GM12892 (cell line): ENCODE measurements around the gene TAOK3.
A peak's percentile ranks its signal among the peaks of the same experiment; 100 is the strongest.
"Not testable (repeated sequence)": the region's sequence is repeated elsewhere in the genome, so short reads cannot be mapped to it uniquely, and the experiment has no call there.

Experiments used
- DNase-seq: peaks from one replicate; pipeline ENCODE4 v3.0.0; 2011; ENCODE audit not compliant: insufficient read length
- FAIRE-seq: peaks from 2 replicates; lab custom pipeline; 2011; peaks lifted over from hg19 to GRCh38; lab: Jason Lieb, UNC
- POLR2A ChIP-seq: IDR thresholded peaks from 2 replicates; pipeline ENCODE4 v1.6.1; 2011; ENCODE audit warnings: low read depth, low read length, control low read depth
- POLR2AphosphoS5 ChIP-seq: IDR thresholded peaks from 2 replicates; pipeline ENCODE4 v1.6.1; 2011; ENCODE audit warnings: low read depth, low read length, control low read depth
- TAF1 ChIP-seq: IDR thresholded peaks from 2 replicates; pipeline ENCODE4 v1.6.1; 2011; ENCODE audit warnings: low read depth, mild to moderate bottlenecking, control low read depth, low read length, borderline replicate concordance

Gene TAOK3

DNA sequence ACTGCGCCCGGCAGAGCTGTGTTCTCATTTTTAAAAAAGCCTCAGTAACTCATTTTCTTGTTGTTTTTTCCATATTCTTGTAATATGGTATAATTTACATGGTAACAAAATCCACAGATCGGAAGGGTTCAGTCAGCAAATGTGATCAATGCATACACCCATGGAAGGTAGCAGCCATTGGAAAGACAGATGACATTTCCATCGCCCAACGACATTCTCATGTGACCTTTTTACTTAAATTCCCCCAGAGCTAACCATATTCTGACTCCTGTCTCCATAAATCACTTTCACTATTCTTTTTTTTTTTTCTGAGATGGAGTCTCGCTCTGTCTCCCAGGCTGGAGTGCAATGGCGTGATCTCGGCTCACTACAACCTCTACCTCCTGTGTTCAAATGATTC, 231.9 kb downstream of the TAOK3 start:
- no peak for TF ChIP-seq POLR2A
- TF ChIP-seq POLR2AphosphoS5 = no peak
- no peak for TF ChIP-seq TAF1
- FAIRE-seq = no peak
- no peak for DNase-seq

DNA sequence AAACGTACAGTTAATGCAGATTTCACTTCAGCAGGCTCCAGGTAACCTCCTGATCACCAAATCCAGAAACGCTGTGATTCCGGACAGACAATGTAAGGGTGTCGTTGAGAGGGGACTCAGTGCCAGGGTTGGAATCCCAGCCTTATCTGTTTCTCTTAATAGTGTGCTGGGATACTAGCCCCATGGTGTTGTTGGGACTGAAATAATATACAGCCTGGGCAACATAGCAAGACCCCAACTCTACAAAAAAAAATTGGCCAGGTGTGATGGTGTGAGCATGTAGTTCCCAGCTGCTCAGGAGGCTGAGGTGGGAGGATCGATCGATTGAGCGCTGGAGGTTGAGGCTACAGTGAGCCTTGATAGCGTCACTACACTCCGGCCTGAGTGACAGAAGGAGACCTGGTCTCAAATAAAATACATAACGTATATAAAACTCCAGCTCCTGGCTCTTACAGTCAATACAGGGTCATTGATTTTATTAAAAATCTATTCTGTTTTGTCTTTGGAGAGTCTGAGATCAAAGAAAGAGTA, 235.5 kb downstream of the TAOK3 start:
- no peak for DNase-seq
- no peak for TF ChIP-seq POLR2AphosphoS5
- TF ChIP-seq POLR2A = no peak
- no peak for TF ChIP-seq TAF1
- FAIRE-seq = no peak

DNA sequence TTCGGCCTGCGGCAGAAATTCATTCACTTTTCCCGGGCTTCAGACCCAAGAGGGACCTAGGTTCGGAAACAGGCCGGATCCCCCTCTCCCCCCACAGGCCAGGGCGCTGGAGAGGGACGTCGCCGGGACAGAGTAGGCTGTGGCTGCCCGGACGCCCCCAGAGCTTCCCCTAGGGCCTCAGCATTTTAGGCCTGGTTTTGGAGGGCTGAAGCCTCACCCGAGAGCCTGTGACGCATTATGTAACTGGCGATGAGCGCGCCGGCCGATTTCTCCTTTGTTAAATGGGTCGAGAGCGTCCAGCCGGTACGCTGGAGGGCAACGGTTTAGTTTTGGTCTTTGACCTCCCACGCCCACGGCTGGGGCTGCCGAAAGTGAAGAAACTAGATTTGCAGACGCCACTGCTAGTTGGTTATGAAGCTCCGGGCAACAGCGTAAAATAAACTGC, 236.1 kb downstream of the TAOK3 start:
- DNase-seq (peak; percentile 43), FAIRE-seq (peak; percentile 66)
- TF ChIP-seq TAF1 = no peak
- no peak for TF ChIP-seq POLR2A
- TF ChIP-seq POLR2AphosphoS5 = no peak

DNA sequence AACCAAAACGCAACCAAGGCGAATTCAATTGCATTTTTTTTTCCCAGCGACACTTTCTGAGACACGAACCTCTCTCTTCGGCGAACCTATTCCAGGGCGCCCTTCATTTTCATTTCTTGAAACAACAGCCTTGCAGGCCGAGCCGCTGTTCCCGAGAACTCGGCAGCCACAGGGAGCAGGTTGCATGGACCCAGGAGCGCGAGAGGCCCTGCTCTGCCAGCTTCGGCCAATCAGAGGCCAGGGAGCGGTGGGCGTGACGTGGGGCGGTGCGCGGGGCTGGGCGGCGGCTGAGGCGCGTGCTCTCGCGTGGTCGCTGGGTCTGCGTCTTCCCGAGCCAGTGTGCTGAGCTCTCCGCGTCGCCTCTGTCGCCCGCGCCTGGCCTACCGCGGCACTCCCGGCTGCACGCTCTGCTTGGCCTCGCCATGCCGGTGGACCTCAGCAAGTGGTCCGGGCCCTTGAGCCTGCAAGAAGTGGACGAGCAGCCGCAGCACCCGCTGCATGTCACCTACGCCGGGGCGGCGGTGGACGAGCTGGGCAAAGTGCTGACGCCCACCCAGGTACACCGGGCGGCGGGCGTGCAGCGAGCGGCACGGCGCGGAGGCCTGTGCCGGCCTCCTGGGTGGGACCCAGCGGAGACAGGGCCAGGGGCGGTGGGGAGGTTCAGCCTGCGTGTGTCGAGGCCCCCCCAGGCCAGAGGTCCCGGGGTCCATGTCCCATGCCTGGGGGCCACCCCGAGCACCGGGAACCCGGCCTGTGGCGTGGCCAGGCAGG, 236.7 kb downstream of the TAOK3 start, which contains the start of gene PEBP1:
Gene PEBP1, plus strand, starts transcription at position 337 of the 771 bp plus-strand sequence. Its CDS starts 86 bp downstream, at position 423.
- TF ChIP-seq POLR2AphosphoS5 = peak; percentile 94
- TF ChIP-seq TAF1 = peak; percentile 84
- peak; percentile 94 for TF ChIP-seq POLR2A
- peak; percentile 92 for FAIRE-seq
- peak; percentile 91 for DNase-seq

DNA sequence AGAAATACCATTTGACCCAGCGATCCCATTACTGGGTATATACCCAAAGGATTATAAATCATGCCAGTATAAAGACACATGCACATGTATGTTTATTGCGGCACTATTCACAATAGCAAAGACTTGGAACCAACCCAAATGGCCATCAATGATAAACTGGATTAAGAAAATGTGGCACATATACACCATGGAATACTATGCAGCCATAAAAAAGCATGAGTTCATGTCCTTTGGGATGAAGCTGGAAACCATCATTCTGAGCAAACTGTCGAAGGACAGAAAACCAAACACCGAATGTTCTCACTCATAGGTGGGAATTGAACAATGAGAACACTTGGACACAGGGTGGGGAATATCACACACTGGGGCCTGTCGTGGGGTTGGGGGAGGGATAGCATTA, 243.3 kb downstream of the TAOK3 start:
- FAIRE-seq, DNase-seq: not testable (repeated sequence)

DNA sequence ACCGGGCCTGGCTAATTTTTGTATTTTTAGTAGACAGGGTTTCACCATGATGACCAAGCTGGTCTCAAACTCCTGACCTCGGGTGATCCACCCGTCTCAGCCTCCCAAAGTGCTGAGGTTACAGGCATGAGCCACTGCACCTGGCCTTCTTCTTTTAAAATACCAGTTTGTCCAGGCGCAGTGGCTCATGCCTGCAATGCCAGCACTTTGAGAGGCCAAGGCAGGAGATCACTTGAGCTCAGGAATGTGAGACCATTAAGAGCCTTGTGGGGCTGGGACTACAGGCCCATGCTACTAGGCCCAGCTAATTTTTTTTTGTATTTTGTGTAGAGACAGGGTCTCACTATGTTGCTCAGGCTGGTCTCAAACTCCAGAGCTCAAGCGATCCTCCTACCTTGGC, 244.8 kb downstream of the TAOK3 start:
- no peak for TF ChIP-seq TAF1
- TF ChIP-seq POLR2A = no peak
- TF ChIP-seq POLR2AphosphoS5 = no peak
- DNase-seq (no peak), FAIRE-seq (no peak)

DNA sequence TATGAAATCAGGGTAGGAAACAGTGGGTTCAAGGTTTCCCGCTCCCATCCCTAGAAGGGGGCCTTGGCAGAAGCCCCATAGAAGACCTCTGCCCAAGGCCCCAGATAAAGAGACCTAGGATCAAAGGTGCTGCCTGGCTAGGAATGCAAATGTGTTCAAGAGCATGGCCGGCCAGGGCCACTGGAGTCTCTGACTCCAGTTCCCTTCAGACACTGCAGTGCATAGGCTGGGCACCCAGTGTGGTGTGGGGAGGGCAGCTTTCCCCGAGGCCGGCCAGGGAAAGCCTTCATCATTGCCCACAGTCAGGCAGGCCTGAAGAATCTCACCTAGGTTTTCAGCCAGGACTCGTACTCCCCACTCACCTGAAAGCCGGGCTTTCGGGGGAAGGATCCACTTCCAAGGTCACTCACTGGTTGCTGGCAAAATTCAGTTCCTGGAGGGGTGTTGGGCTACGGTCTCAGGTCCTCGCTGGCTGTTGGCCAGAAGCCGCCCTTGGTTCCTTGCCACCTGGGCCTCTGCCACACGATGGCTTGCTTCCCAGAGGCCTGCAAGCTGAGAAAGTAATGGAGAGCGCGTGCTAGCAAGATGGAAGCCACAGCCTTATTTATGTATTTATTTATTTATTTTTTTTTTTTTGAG, 246.5 kb downstream of the TAOK3 start:
- no peak for TF ChIP-seq TAF1
- TF ChIP-seq POLR2A = no peak
- no peak for TF ChIP-seq POLR2AphosphoS5
- FAIRE-seq (no peak), DNase-seq (no peak)

DNA sequence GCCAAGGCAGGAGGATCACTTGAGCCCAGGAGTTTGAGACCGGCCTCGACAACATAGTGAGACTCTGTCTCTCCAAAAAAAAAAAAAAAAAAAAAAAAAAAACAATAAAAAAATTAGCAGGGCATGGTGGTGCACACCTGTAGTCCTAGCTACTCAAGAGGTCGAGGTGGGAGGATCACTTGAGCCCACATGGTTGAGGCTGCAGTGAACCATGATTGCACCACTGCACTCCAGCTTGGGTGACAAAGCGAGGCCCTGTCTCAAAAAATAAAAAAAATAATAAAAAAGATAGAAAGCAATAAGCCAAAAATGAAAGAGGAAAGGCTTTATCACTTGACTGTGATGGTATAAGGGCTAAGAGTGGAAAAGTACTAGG, 247.0 kb downstream of the TAOK3 start:
- DNase-seq (no peak), FAIRE-seq (no peak)
- no peak for TF ChIP-seq POLR2AphosphoS5
- no peak for TF ChIP-seq POLR2A
- no peak for TF ChIP-seq TAF1

DNA sequence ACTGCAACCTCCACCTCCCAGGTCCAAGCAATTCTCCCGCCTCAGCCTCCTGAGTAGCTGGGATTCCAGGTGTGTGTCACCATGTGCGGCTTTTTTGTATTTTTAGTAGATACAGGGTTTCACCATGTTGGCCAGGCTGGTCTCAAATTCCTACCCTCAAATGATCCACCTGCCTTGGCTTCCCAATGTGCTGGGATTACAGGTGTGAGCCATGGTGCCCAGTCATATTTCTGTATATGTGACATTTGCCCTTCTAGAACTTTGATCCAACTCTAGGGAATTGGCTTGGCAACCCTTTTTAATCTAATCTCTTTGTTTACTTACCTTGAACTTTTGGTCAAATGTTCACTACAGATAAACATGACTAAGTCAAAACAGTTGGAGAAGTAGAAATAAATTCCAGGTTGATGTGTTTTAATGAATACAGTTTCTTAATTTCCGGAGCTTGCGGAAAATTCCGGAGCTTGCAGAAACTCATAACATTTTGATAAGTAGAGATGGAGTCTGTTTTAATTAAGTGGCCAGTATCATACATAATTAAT, 248.3 kb downstream of the TAOK3 start:
- DNase-seq = no peak
- TF ChIP-seq POLR2AphosphoS5 (no peak), POLR2A (no peak), TAF1 (no peak)
- FAIRE-seq = no peak

DNA sequence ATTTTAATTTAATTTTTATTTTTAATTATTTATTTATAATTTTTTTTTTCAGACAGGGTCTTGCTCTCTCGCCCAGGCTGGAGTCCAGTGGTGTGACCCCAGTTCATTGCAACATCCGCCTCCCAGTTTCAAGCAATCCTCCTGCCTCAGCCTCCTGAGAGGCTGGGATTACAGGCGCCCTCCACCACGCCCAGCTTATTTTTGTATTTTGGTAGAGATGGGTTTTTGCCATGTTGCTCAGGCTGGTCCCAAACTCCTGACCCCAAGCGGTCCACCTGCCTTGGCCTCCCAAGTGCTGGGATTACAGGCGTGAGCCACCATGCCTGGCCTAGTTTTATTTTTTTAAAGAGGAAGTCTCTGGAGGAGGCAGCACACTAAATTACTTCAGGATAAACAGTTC, 250.4 kb downstream of the TAOK3 start:
- no peak for TF ChIP-seq TAF1
- TF ChIP-seq POLR2A = no peak
- TF ChIP-seq POLR2AphosphoS5 = no peak
- no peak for DNase-seq
- FAIRE-seq = no peak

DNA sequence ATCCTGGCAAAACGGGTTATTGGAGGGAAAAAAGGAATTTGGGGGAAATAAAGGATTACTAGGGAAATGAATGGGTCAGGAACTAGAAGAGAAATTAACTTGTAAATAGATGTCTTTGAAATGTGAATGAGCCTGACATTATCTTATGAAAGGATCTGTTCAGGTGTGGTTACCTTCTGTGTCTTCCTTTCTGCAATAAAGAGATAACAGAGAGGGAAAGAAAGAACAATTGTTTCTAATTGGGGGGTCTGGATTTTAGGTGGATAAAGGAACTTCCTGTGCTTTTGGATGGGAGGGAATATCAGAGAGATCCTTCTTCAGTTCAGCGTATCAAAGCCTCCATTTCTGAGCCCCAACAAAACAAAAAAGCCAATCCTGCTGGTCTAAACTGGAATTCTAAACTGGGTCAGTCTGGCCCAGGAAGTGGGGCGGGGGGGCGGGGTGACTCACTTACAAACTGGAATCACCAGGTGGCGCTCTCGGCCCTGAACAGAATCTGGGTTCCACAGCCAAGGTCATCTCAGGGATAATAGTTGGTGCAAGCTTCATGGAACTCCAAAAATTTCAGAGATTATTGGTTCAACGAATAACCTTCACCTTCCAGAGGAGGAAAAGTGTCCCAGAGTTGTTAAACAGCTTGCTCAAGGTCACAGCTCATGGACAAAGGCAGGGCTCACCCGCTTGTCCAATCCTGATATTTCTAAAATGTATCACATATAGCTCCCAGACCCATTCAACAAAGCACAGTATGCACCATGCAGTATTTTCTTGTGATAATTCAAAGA, 251.9 kb downstream of the TAOK3 start:
- FAIRE-seq = peak; percentile 60
- TF ChIP-seq POLR2AphosphoS5 = no peak
- TF ChIP-seq POLR2A = no peak
- TF ChIP-seq TAF1 = no peak
- peak; percentile 72 for DNase-seq

DNA sequence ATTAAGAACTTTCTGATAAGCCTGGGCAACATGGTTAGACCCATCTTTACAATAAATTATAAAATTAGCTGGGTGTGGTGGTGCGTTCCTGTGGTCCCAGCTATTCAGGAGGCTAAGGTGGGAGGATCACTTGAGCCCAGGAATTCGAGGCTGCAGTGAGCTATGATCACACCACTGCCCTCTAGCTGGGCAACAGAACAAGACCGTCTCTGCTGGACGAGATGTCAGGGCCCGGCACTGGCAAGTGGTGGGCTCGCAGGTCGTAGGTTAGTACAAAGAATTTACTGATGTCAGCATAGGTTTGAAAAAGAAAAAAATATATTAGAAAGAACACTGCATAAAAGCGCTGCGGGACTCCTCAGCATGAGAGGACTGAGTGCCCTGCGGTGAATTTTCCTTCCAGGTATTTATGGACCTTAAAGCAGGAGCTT, 253.2 kb downstream of the TAOK3 start:
- TF ChIP-seq TAF1 = no peak
- no peak for DNase-seq
- FAIRE-seq = no peak
